Sigmoid colon (tissue), 4 donors: ENCODE measurements around the gene UBE3A.

Experiments used
- POLR2A ChIP-seq, 2 donors: fragments of 450-650 bp; IDR thresholded peaks; one replicate each; pipeline ENCODE4 v1.6.1; 2016; ENCODE audit warnings: antibody characterized with exemption in 2 of 2, mild to moderate bottlenecking in 2 of 2, moderate library complexity in 2 of 2
- POLR2AphosphoS5 ChIP-seq, 4 donors: sonication (generic); formaldehyde crosslinking; IDR thresholded peaks; one replicate each; pipeline ENCODE4 v1.6.1; 2017; ENCODE audit warnings: antibody characterized with exemption in 4 of 4

GRCh38 chr15:25439369-25439836, 579 bp upstream of the UBE3A start:
- peak in 1 of 2 donors; percentile 19 for TF ChIP-seq POLR2A (IDR thresholded peaks at IDR 0.05)
- TF ChIP-seq POLR2AphosphoS5 (IDR thresholded peaks at IDR 0.05): no peak
